ENCODE measurements around the gene EWSR1.
A peak's percentile ranks its signal among the peaks of the same experiment; 100 is the strongest.

EWSR1 gene

GRCh38 chr22:29312218-29313125 lies 44.4 kb downstream of the EWSR1 start:
- Histone ChIP-seq H3K9me3 (ENCODE audit: control insufficient read depth in 2 of 2, low read length in 2 of 2) (no peaks in the 10 kb centered on the region), H3K4me1 (ENCODE audit: control insufficient read depth in 2 of 2, insufficient read depth in 2 of 2, low read length in 2 of 2) (peaks cover 58 to 65% of the 10 kb centered on the region in 2 donors), H3K9ac (ENCODE audit: low read depth in 1 of 2, low read length in 2 of 2) (no peak overlapping the region), H3K27ac (ENCODE audit: low read depth in 2 of 2, low read length in 2 of 2) (peak overlapping the region in 1 of 2 donors; percentile 16), H3K27me3 (ENCODE audit: control insufficient read depth in 2 of 2, insufficient read depth in 2 of 2, low read length in 2 of 2) (peaks cover 14 to 22% of the 10 kb centered on the region in 2 donors), H3K4me3 (ENCODE audit: low read length in 2 of 2) (no peak overlapping the region), H3K36me3 (ENCODE audit: control insufficient read depth in 2 of 2, insufficient read depth in 2 of 2, low read length in 2 of 2) (no peaks in the 10 kb centered on the region)

DNA sequence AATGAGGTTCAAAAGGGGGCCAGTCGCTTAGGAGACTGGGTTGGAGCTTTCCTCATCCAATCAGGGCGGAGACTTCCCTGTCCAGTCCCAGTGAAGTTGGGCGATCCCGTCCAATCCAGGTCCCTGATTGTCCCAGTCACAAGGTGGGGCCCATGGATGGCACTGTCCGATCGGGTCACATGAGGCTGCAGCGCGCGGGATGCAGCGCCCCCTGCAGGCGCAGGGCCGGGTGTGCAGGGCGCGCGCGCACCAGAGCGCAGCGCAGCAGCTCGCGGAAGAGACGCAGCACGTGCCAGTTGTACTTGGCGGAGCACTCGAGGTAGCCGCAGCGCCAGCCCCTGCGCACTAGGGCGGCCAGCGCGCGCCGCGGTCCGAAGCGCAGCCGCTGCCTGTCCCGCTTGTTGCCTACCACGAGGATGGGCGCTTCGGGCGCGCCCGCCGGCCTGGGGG lies 45.1 kb downstream of the EWSR1 start:
- peaks cover 51 to 61% of the 10 kb centered on the region in 2 donors for H3K4me1 ChIP-seq (ENCODE audit: control insufficient read depth in 2 of 2, insufficient read depth in 2 of 2, low read length in 2 of 2)

DNA sequence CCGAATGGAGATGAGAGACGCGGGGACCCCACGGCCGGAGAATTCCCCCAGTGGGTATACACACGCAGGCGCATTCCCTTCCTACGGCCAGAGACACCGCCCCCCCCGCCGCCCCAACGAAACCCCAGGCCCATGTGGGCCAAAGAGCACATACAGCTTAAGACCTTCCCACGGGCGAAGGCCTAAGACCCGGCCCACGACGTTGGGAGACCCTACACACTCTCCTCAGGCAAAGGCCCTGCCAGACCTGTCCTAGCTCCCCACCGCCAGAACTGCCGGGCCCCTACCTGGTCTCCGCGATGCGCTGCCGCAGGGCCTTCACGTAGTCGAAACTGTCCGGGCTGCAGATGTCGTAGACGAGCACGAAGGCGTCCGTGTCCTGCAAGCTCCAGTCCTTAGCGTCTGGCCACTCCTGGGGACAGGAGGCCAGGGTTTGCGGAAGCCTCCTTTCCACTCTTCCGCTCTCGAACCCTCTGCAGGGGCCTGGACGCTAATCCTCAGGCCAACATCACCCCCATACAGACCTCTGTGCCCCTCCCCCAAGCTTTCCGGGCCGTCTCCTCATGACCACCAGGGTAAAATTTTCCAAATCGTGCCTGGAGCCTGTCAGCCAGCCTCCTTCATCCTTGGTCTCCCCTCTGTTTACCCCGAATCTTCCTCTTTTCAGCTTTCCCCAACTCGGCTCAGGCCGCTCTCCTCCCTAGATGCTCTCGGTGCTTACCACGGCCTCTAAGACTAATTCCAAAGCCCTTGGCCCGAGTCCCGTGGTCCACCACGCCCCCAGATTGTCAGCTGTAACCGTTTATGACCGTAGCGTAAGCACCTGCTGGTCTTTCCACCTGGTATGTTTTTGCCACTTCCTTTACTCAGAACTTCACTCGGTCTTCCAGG lies 45.8 kb downstream of the EWSR1 start:
- H3K36me3 ChIP-seq (ENCODE audit: control insufficient read depth in 2 of 2, insufficient read depth in 2 of 2, low read length in 2 of 2), result no peaks in the 10 kb centered on the region
- H3K4me1 ChIP-seq (ENCODE audit: control insufficient read depth in 2 of 2, insufficient read depth in 2 of 2, low read length in 2 of 2), result peaks cover 45 to 54% of the 10 kb centered on the region in 2 donors
- no peaks in the 10 kb centered on the region for H3K9me3 ChIP-seq (ENCODE audit: control insufficient read depth in 2 of 2, low read length in 2 of 2)
- no peak overlapping the region for H3K27ac ChIP-seq (ENCODE audit: low read depth in 2 of 2, low read length in 2 of 2)
- H3K9ac ChIP-seq (ENCODE audit: low read depth in 1 of 2, low read length in 2 of 2), result no peak overlapping the region
- H3K27me3 ChIP-seq (ENCODE audit: control insufficient read depth in 2 of 2, insufficient read depth in 2 of 2, low read length in 2 of 2), result peaks cover 14 to 22% of the 10 kb centered on the region in 2 donors
- peak overlapping the region; percentile 6 to 26 for H3K4me3 ChIP-seq (ENCODE audit: low read length in 2 of 2)

More for the DNA sequence above, 45.1 kb downstream of the EWSR1 start:
- Histone ChIP-seq H3K9ac (ENCODE audit: low read depth in 1 of 2, low read length in 2 of 2) (no peak overlapping the region), H3K9me3 (ENCODE audit: control insufficient read depth in 2 of 2, low read length in 2 of 2) (no peaks in the 10 kb centered on the region), H3K27me3 (ENCODE audit: control insufficient read depth in 2 of 2, insufficient read depth in 2 of 2, low read length in 2 of 2) (peaks cover 14 to 22% of the 10 kb centered on the region in 2 donors), H3K36me3 (ENCODE audit: control insufficient read depth in 2 of 2, insufficient read depth in 2 of 2, low read length in 2 of 2) (no peaks in the 10 kb centered on the region), H3K4me3 (ENCODE audit: low read length in 2 of 2) (no peak overlapping the region), H3K27ac (ENCODE audit: low read depth in 2 of 2, low read length in 2 of 2) (no peak overlapping the region)

DNA sequence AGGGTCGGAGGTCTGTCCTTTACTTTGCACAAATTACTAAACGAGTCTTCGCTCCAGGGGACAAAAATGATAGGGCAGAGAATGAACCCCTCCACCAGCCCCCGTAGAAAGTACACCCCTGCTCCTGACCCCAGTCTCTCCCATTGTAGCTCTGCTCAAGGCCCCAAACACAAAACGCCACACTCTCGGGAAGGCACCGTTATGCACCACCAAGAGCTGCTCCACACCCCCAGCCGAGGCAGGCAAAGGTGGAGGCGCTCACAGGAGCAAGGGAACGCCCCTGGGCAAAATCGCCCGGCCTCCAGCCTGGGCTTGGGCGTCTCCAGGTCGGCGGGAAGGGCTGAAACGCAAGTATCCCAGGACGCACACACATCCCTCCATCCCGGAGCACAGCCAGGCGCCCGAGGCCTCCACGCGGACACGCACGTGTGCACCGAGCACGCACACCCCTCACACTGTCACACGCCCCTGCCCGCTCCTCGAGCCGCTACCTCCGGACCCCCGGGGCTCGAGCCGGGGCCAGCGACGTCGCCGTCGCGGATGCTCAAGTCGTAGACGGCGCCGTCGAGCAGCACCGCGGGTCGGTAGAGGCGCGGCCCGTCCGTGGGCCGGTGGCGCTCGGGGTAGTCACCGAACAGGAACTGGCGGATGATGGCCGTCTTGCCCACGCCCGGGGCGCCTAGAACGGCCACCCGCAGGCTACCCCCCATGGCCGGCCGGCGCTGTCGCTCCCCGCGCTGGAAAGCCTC lies 46.6 kb downstream of the EWSR1 start:
- no peaks in the 10 kb centered on the region for H3K9me3 ChIP-seq (ENCODE audit: control insufficient read depth in 2 of 2, low read length in 2 of 2)
- no peaks in the 10 kb centered on the region for H3K36me3 ChIP-seq (ENCODE audit: control insufficient read depth in 2 of 2, insufficient read depth in 2 of 2, low read length in 2 of 2)
- H3K9ac ChIP-seq (ENCODE audit: low read depth in 1 of 2, low read length in 2 of 2), result peak overlapping the region in 1 of 2 donors; percentile 16
- H3K4me3 ChIP-seq (ENCODE audit: low read length in 2 of 2), result peak overlapping the region; percentile 1 to 22
- H3K27me3 ChIP-seq (ENCODE audit: control insufficient read depth in 2 of 2, insufficient read depth in 2 of 2, low read length in 2 of 2), result peaks cover 14 to 22% of the 10 kb centered on the region in 2 donors
- H3K4me1 ChIP-seq (ENCODE audit: control insufficient read depth in 2 of 2, insufficient read depth in 2 of 2, low read length in 2 of 2), result peaks cover 36 to 45% of the 10 kb centered on the region in 2 donors
- no peak overlapping the region for H3K27ac ChIP-seq (ENCODE audit: low read depth in 2 of 2, low read length in 2 of 2)

GRCh38 chr22:29315286-29316140 lies 47.4 kb downstream of the EWSR1 start, which contains the start of gene RASL10A:
Gene RASL10A (minus strand): TSS chr22:29315697. CDS start chr22:29315246, 451 bp downstream.
- no peaks in the 10 kb centered on the region for H3K9me3 ChIP-seq (ENCODE audit: control insufficient read depth in 2 of 2, low read length in 2 of 2)
- peak within 1 kb of the TSS in 1 of 2 donors; percentile 16 for H3K9ac ChIP-seq (ENCODE audit: low read depth in 1 of 2, low read length in 2 of 2)
- peaks cover 30 to 39% of the 10 kb centered on the region in 2 donors for H3K4me1 ChIP-seq (ENCODE audit: control insufficient read depth in 2 of 2, insufficient read depth in 2 of 2, low read length in 2 of 2)
- peaks cover 14 to 22% of the 10 kb centered on the region in 2 donors for H3K27me3 ChIP-seq (ENCODE audit: control insufficient read depth in 2 of 2, insufficient read depth in 2 of 2, low read length in 2 of 2)
- no peak within 1 kb of the TSS for H3K27ac ChIP-seq (ENCODE audit: low read depth in 2 of 2, low read length in 2 of 2)
- peak within 1 kb of the TSS; percentile 1 to 22 for H3K4me3 ChIP-seq (ENCODE audit: low read length in 2 of 2)
- no peaks in the 10 kb centered on the region for H3K36me3 ChIP-seq (ENCODE audit: control insufficient read depth in 2 of 2, insufficient read depth in 2 of 2, low read length in 2 of 2)

- Histone ChIP-seq H3K4me1 (ENCODE audit: control insufficient read depth in 2 of 2, insufficient read depth in 2 of 2, low read length in 2 of 2) (peaks cover 22 to 32% of the 10 kb centered on the region in 2 donors), H3K9ac (ENCODE audit: low read depth in 1 of 2, low read length in 2 of 2) (no peak overlapping the region), H3K27me3 (ENCODE audit: control insufficient read depth in 2 of 2, insufficient read depth in 2 of 2, low read length in 2 of 2) (peaks cover 14 to 22% of the 10 kb centered on the region in 2 donors), H3K4me3 (ENCODE audit: low read length in 2 of 2) (no peak overlapping the region), H3K27ac (ENCODE audit: low read depth in 2 of 2, low read length in 2 of 2) (no peak overlapping the region), H3K36me3 (ENCODE audit: control insufficient read depth in 2 of 2, insufficient read depth in 2 of 2, low read length in 2 of 2) (no peaks in the 10 kb centered on the region), H3K9me3 (ENCODE audit: control insufficient read depth in 2 of 2, low read length in 2 of 2) (no peaks in the 10 kb centered on the region)
These were observed 48.2 kb downstream of the EWSR1 start for GRCh38 chr22:29316141-29316828.

- H3K4me1 ChIP-seq (ENCODE audit: control insufficient read depth in 2 of 2, insufficient read depth in 2 of 2, low read length in 2 of 2), result peaks cover 18 to 23% of the 10 kb centered on the region in 2 donors
- peaks cover 14 to 22% of the 10 kb centered on the region in 2 donors for H3K27me3 ChIP-seq (ENCODE audit: control insufficient read depth in 2 of 2, insufficient read depth in 2 of 2, low read length in 2 of 2)
- no peak overlapping the region for H3K27ac ChIP-seq (ENCODE audit: low read depth in 2 of 2, low read length in 2 of 2)
- H3K9ac ChIP-seq (ENCODE audit: low read depth in 1 of 2, low read length in 2 of 2), result no peak overlapping the region
- no peaks in the 10 kb centered on the region for H3K9me3 ChIP-seq (ENCODE audit: control insufficient read depth in 2 of 2, low read length in 2 of 2)
- H3K4me3 ChIP-seq (ENCODE audit: low read length in 2 of 2), result no peak overlapping the region
- H3K36me3 ChIP-seq (ENCODE audit: control insufficient read depth in 2 of 2, insufficient read depth in 2 of 2, low read length in 2 of 2), result no peaks in the 10 kb centered on the region
These were observed 49.9 kb downstream of the EWSR1 start for GRCh38 chr22:29317827-29318454.

- no peak overlapping the region for H3K27ac ChIP-seq (ENCODE audit: low read depth in 2 of 2, low read length in 2 of 2)
- no peaks in the 10 kb centered on the region for H3K36me3 ChIP-seq (ENCODE audit: control insufficient read depth in 2 of 2, insufficient read depth in 2 of 2, low read length in 2 of 2)
- H3K9me3 ChIP-seq (ENCODE audit: control insufficient read depth in 2 of 2, low read length in 2 of 2), result no peaks in the 10 kb centered on the region
- H3K27me3 ChIP-seq (ENCODE audit: control insufficient read depth in 2 of 2, insufficient read depth in 2 of 2, low read length in 2 of 2), result peaks cover 14 to 16% of the 10 kb centered on the region in 2 donors
- no peak overlapping the region for H3K9ac ChIP-seq (ENCODE audit: low read depth in 1 of 2, low read length in 2 of 2)
- H3K4me1 ChIP-seq (ENCODE audit: control insufficient read depth in 2 of 2, insufficient read depth in 2 of 2, low read length in 2 of 2), result peaks cover 8 to 12% of the 10 kb centered on the region in 2 donors
- no peak overlapping the region for H3K4me3 ChIP-seq (ENCODE audit: low read length in 2 of 2)
These were observed 51.0 kb downstream of the EWSR1 start for GRCh38 chr22:29319072-29319471.

Measured in mucosa of rectum (tissue), 2 donors.